Effector memory CD8-positive, alpha-beta T cell (primary cell): Measurements from ENCODE around the gene HUS1B.
"Not testable (repeated sequence)": the region's sequence is repeated elsewhere in the genome, so short reads cannot be mapped to it uniquely, and the experiment has no call there.

Experiments used
- ATAC-seq: fragments of 150-1000 bp; cut with Tn5 transposase; replicated peaks from 2 replicates; pipeline ENCODE4 v1.10.0; 2021; ENCODE audit warnings: mild to moderate bottlenecking, moderate library complexity
- DNase-seq, 3 experiments: peaks; one replicate each; pipeline ENCODE4 v3.0.0; 2021
- H3K27ac Mint-ChIP-seq, 2 donors: one replicate each; pipeline ENCODE4 v1.8.0; 2022; ENCODE audit warnings: mild to moderate bottlenecking in 2 of 2, mixed read lengths in 2 of 2, moderate library complexity in 2 of 2
- H3K27me3 Mint-ChIP-seq, 2 donors: one replicate each; pipeline ENCODE4 v1.8.0; 2022; ENCODE audit warnings: mixed read lengths in 2 of 2
- H3K36me3 Mint-ChIP-seq: one replicate; pipeline ENCODE4 v1.8.0; 2022; ENCODE audit warnings: mild to moderate bottlenecking, moderate library complexity, mixed read lengths; ENCODE audit not compliant: insufficient read depth
- H3K4me1 Mint-ChIP-seq, 2 donors: one replicate each; pipeline ENCODE4 v1.8.0; 2022; ENCODE audit warnings: low read depth in 2 of 2, mixed read lengths in 2 of 2
- H3K4me3 Mint-ChIP-seq, 2 donors: one replicate each; pipeline ENCODE4 v1.8.0; 2022; ENCODE audit warnings: mild to moderate bottlenecking in 2 of 2, mixed read lengths in 2 of 2, moderate library complexity in 2 of 2
- H3K9me3 Mint-ChIP-seq, 2 donors: one replicate each; pipeline ENCODE4 v1.8.0; 2022; ENCODE audit warnings: mixed read lengths in 2 of 2

HUS1B gene

GRCh38 chr6:665403-666267 lies 8.7 kb upstream of the HUS1B start:
- peaks cover 48 to 75% of the 10 kb centered on the region in 2 donors for H3K4me1 Mint-ChIP-seq
- H3K36me3 Mint-ChIP-seq: no peaks in the 10 kb centered on the region
- H3K27me3 Mint-ChIP-seq: no peaks in the 10 kb centered on the region
- ATAC-seq (no peak), DNase-seq (no peak)
- H3K9me3 Mint-ChIP-seq: no peaks in the 10 kb centered on the region
- H3K4me3 Mint-ChIP-seq: no peak overlapping the region
- no peak overlapping the region for H3K27ac Mint-ChIP-seq

- not testable (repeated sequence) for DNase-seq, H3K9me3 Mint-ChIP-seq, H3K36me3 Mint-ChIP-seq, H3K27me3 Mint-ChIP-seq, ATAC-seq
- Mint-ChIP-seq H3K4me1 (peaks cover 58 to 79% of the 10 kb centered on the region in 2 donors), H3K4me3 (peak overlapping the region in 1 of 2 donors; percentile 62), H3K27ac (peak overlapping the region in 1 of 2 donors; percentile 73)
These were observed 6.9 kb upstream of the HUS1B start for GRCh38 chr6:663788-664187.

- Mint-ChIP-seq H3K36me3 (peaks cover 12% of the 10 kb centered on the region), H3K4me3 (peak overlapping the region; percentile 4 to 58), H3K9me3 (no peaks in the 10 kb centered on the region), H3K4me1 (peaks cover 53 to 67% of the 10 kb centered on the region in 2 donors), H3K27ac (peak overlapping the region; percentile 72 to 80), H3K27me3 (no peaks in the 10 kb centered on the region)
- ATAC-seq (peak; percentile 31), DNase-seq (peak in 1 of 3 experiments; percentile 12)
These were observed 3.0 kb upstream of the HUS1B start for GRCh38 chr6:659716-660581.

- peaks cover 12% of the 10 kb centered on the region for H3K36me3 Mint-ChIP-seq
- H3K4me3 Mint-ChIP-seq: no peak overlapping the region
- peak overlapping the region in 1 of 2 donors; percentile 86 for H3K27ac Mint-ChIP-seq
- ATAC-seq: no peak
- peaks cover 0 to 2% of the 10 kb centered on the region in 2 donors for H3K9me3 Mint-ChIP-seq
- H3K27me3 Mint-ChIP-seq: no peaks in the 10 kb centered on the region
- DNase-seq: no peak
- peaks cover 46 to 60% of the 10 kb centered on the region in 2 donors for H3K4me1 Mint-ChIP-seq
These were observed 1.3 kb upstream of the HUS1B start for GRCh38 chr6:658244-658643.

- Mint-ChIP-seq H3K9me3 (peaks cover 0 to 2% of the 10 kb centered on the region in 2 donors), H3K36me3 (peaks cover 12% of the 10 kb centered on the region), H3K27me3 (no peaks in the 10 kb centered on the region), H3K4me1 (peaks cover 46 to 60% of the 10 kb centered on the region in 2 donors), H3K4me3 (no peak overlapping the region), H3K27ac (peak overlapping the region in 1 of 2 donors; percentile 86)
- ATAC-seq (no peak), DNase-seq (no peak)
These were observed 843 bp upstream of the HUS1B start for GRCh38 chr6:657743-658142.

GRCh38 chr6:654136-654535 lies 2.8 kb downstream of the HUS1B start:
- H3K27me3 Mint-ChIP-seq: no peaks in the 10 kb centered on the region
- H3K4me3 Mint-ChIP-seq: no peak overlapping the region
- no peak overlapping the region for H3K27ac Mint-ChIP-seq
- H3K4me1 Mint-ChIP-seq: peaks cover 18 to 32% of the 10 kb centered on the region in 2 donors
- H3K9me3 Mint-ChIP-seq: peaks cover 0 to 2% of the 10 kb centered on the region in 2 donors
- DNase-seq (no peak), ATAC-seq (no peak)
- H3K36me3 Mint-ChIP-seq: peaks cover 8% of the 10 kb centered on the region

GRCh38 chr6:652865-653264 lies 4.0 kb downstream of the HUS1B start:
- no peak overlapping the region for H3K4me3 Mint-ChIP-seq
- H3K4me1 Mint-ChIP-seq: peaks cover 14 to 23% of the 10 kb centered on the region in 2 donors
- H3K9me3 Mint-ChIP-seq: peaks cover 0 to 2% of the 10 kb centered on the region in 2 donors
- DNase-seq (no peak), ATAC-seq (no peak)
- H3K27me3 Mint-ChIP-seq: no peaks in the 10 kb centered on the region
- peak overlapping the region in 1 of 2 donors; percentile 52 for H3K27ac Mint-ChIP-seq
- peaks cover 5% of the 10 kb centered on the region for H3K36me3 Mint-ChIP-seq

- Mint-ChIP-seq H3K4me1 (peaks cover 22 to 36% of the 10 kb centered on the region in 2 donors), H3K4me3 (no peak overlapping the region), H3K36me3 (no peaks in the 10 kb centered on the region), H3K9me3 (peaks cover 0 to 2% of the 10 kb centered on the region in 2 donors), H3K27ac (no peak overlapping the region), H3K27me3 (no peaks in the 10 kb centered on the region)
- no peak for DNase-seq
- ATAC-seq: no peak
These were observed 6.8 kb downstream of the HUS1B start for GRCh38 chr6:650098-650497.

GRCh38 chr6:642805-643204 lies 14.1 kb downstream of the HUS1B start:
- Mint-ChIP-seq H3K4me1 (peaks cover 30 to 58% of the 10 kb centered on the region in 2 donors), H3K27me3 (no peaks in the 10 kb centered on the region), H3K36me3 (no peaks in the 10 kb centered on the region), H3K4me3 (no peak overlapping the region), H3K27ac (no peak overlapping the region), H3K9me3 (no peaks in the 10 kb centered on the region)
- ATAC-seq (no peak), DNase-seq (no peak)

GRCh38 chr6:641225-641985 lies 15.5 kb downstream of the HUS1B start:
- Mint-ChIP-seq H3K27me3 (no peaks in the 10 kb centered on the region), H3K4me1 (peaks cover 28 to 55% of the 10 kb centered on the region in 2 donors), H3K36me3 (peaks cover 12% of the 10 kb centered on the region), H3K27ac (peak overlapping the region in 1 of 2 donors; percentile 29), H3K4me3 (no peak overlapping the region), H3K9me3 (no peaks in the 10 kb centered on the region)
- no peak for DNase-seq
- no peak for ATAC-seq

GRCh38 chr6:636488-636887 lies 20.4 kb downstream of the HUS1B start:
- DNase-seq (no peak), ATAC-seq (no peak)
- H3K36me3 Mint-ChIP-seq: peaks cover 36% of the 10 kb centered on the region
- H3K4me1 Mint-ChIP-seq: peaks cover 12 to 28% of the 10 kb centered on the region in 2 donors
- no peak overlapping the region for H3K4me3 Mint-ChIP-seq
- no peaks in the 10 kb centered on the region for H3K9me3 Mint-ChIP-seq
- H3K27me3 Mint-ChIP-seq: no peaks in the 10 kb centered on the region
- H3K27ac Mint-ChIP-seq: no peak overlapping the region

GRCh38 chr6:635233-635632 lies 21.7 kb downstream of the HUS1B start:
- no peak for ATAC-seq
- Mint-ChIP-seq H3K4me3 (no peak overlapping the region), H3K36me3 (peaks cover 36% of the 10 kb centered on the region), H3K4me1 (peaks cover 12 to 18% of the 10 kb centered on the region in 2 donors), H3K27ac (no peak overlapping the region), H3K27me3 (no peaks in the 10 kb centered on the region), H3K9me3 (no peaks in the 10 kb centered on the region)
- DNase-seq: no peak

- Mint-ChIP-seq H3K27ac (no peak overlapping the region), H3K4me1 (peaks cover 8 to 16% of the 10 kb centered on the region in 2 donors), H3K4me3 (no peak overlapping the region), H3K27me3 (no peaks in the 10 kb centered on the region), H3K9me3 (no peaks in the 10 kb centered on the region), H3K36me3 (peaks cover 36% of the 10 kb centered on the region)
- no peak for ATAC-seq
- no peak for DNase-seq
These were observed 23.3 kb downstream of the HUS1B start for GRCh38 chr6:633611-634010.
